Gastroesophageal sphincter (tissue), 3 donors: ENCODE measurements around the gene ATXN7.
A peak's percentile ranks its signal among the peaks of the same experiment; 100 is the strongest.

Experiments
- CTCF ChIP-seq, 4 experiments: fragments of 200-600 bp in 2 of 4; fragments of 450-650 bp in 2 of 4; sonication (generic) in 1 of 4; IDR thresholded peaks; one replicate each; pipeline ENCODE4 v1.5.1; 2017 to 2019; ENCODE audit warnings: antibody characterized with exemption in 4 of 4, mild to moderate bottlenecking in 2 of 4, moderate library complexity in 2 of 4
- POLR2A ChIP-seq, 2 donors: fragments of 450-650 bp; IDR thresholded peaks; one replicate each; pipeline ENCODE4 v1.6.1; 2017; ENCODE audit warnings: antibody characterized with exemption in 2 of 2, mild to moderate bottlenecking in 2 of 2, moderate library complexity in 1 of 2

GRCh38 chr3:63818282-63819150, 45.2 kb upstream of the ATXN7 start:
- TF ChIP-seq CTCF (IDR thresholded peaks at IDR 0.05) = peak; percentile 80 to 85 (median 81)
- TF ChIP-seq POLR2A (IDR thresholded peaks at IDR 0.05) = no peak
